SK-N-MC (cell line): ENCODE measurements around the gene C5orf46.
A peak's percentile ranks its signal among the peaks of the same experiment; 100 is the strongest.

Source experiments
- DNase-seq: peaks from one replicate; pipeline ENCODE4 v3.0.0-alpha.2; 2011; ENCODE audit warnings: low read depth, low spot score
- H3K27ac ChIP-seq: fragments of 200-600 bp; sonication (generic); 2 replicates; pipeline ENCODE4 v1.5.1; 2016; ENCODE audit warnings: mixed run types
- H3K36me3 ChIP-seq: fragments of 200-600 bp; sonication (generic); 2 replicates; pipeline ENCODE4 v1.6.1; 2017; ENCODE audit warnings: antibody characterized with exemption, low read length, mixed read lengths; ENCODE audit not compliant: insufficient read depth
- H3K4me3 ChIP-seq: fragments of 200-600 bp; sonication (generic); 2 replicates; pipeline ENCODE4 v1.5.1; 2016
- H3K9ac ChIP-seq: fragments of 200-600 bp; sonication (generic); 2 replicates; pipeline ENCODE4 v1.8.0; 2017; ENCODE audit warnings: mixed run types, mixed read lengths; ENCODE audit not compliant: insufficient read length
- H3K9me3 ChIP-seq: fragments of 200-600 bp; sonication (generic); 2 replicates; pipeline ENCODE4 v1.6.1; 2017; ENCODE audit warnings: low read depth, mild to moderate bottlenecking, antibody characterized with exemption, low read length, moderate library complexity, mixed read lengths
- EZH2 ChIP-seq: fragments of 200-600 bp; sonication (generic); IDR thresholded peaks from one replicate; pipeline ENCODE4 v1.6.1; 2017; ENCODE audit warnings: antibody characterized with exemption
- FOXP2 ChIP-seq: optimal IDR thresholded peaks from 2 replicates; pipeline ENCODE3; 2011; ENCODE audit warnings: mild to moderate bottlenecking, moderate library complexity; ENCODE audit not compliant: insufficient read depth; ENCODE audit errors: extremely low read length, control extremely low read depth
- POLR2AphosphoS5 ChIP-seq: IDR thresholded peaks from 2 replicates; pipeline ENCODE4 v1.6.1; 2012; ENCODE audit warnings: mild to moderate bottlenecking, low read depth, low read length, borderline replicate concordance

C5orf46 gene

GRCh38 chr5:147925020-147925419 lies 18.7 kb upstream of the C5orf46 start:
- no peak overlapping the region for H3K4me3 ChIP-seq
- H3K9ac ChIP-seq: no peak overlapping the region
- no peaks in the 10 kb centered on the region for H3K9me3 ChIP-seq
- no peak for TF ChIP-seq EZH2
- TF ChIP-seq FOXP2: no peak
- TF ChIP-seq POLR2AphosphoS5: no peak
- DNase-seq: no peak
- H3K27ac ChIP-seq: no peak overlapping the region
- no peaks in the 10 kb centered on the region for H3K36me3 ChIP-seq

DNA sequence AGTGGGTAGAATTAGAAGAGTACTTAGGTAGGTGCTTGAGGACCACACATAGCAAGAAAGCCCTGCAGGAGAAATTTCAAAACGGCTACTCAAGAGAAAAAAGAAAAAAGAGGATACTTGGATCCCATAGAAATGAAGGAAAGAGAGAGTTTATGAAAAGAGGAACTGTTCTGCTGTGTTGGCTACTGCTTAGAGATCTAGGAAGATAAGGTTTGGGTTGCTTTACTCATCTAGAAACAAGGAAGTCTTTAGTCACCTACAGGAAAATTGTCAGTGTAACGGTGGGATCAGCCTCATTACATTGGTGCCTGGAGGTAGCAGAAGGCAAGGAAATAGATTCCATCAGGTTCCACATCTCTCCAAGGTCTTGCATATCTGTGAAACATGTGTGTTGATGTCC lies 14.8 kb upstream of the C5orf46 start:
- TF ChIP-seq FOXP2 (no peak), EZH2 (no peak), POLR2AphosphoS5 (no peak)
- no peak for DNase-seq
- Histone ChIP-seq H3K4me3 (no peak overlapping the region), H3K27ac (no peak overlapping the region), H3K9me3 (no peaks in the 10 kb centered on the region), H3K36me3 (no peaks in the 10 kb centered on the region), H3K9ac (no peak overlapping the region)

GRCh38 chr5:147920420-147921030 lies 14.2 kb upstream of the C5orf46 start:
- Histone ChIP-seq H3K36me3 (no peaks in the 10 kb centered on the region), H3K9me3 (no peaks in the 10 kb centered on the region), H3K4me3 (no peak overlapping the region), H3K9ac (no peak overlapping the region), H3K27ac (no peak overlapping the region)
- DNase-seq: no peak
- TF ChIP-seq FOXP2 (no peak), POLR2AphosphoS5 (no peak), EZH2 (no peak)

DNA sequence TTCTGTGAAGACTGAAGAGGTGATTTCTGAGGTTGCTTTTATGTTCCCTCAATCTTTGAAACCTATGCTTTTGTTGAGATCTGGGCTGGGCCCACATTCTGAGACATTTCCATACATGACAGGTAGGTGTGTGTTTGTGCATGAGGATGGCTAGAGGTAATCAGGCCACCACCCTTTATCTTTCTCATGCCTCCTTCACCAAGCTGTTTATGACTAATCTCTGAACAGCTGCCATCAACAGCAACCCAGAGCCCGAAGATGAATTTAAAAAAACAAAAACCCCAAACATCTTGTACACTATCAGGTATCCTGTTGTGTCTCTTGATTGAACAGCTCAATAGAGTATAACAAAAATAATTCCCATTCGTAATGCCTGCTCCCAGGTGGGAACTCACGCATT lies 12.6 kb upstream of the C5orf46 start:
- Histone ChIP-seq H3K4me3 (no peak overlapping the region), H3K27ac (no peak overlapping the region), H3K9me3 (no peaks in the 10 kb centered on the region), H3K9ac (no peak overlapping the region), H3K36me3 (no peaks in the 10 kb centered on the region)
- no peak for DNase-seq
- TF ChIP-seq POLR2AphosphoS5 (no peak), FOXP2 (no peak), EZH2 (no peak)

- no peaks in the 10 kb centered on the region for H3K9me3 ChIP-seq
- H3K27ac ChIP-seq: no peak overlapping the region
- no peak for DNase-seq
- no peaks in the 10 kb centered on the region for H3K36me3 ChIP-seq
- TF ChIP-seq FOXP2 (no peak), EZH2 (no peak), POLR2AphosphoS5 (no peak)
- no peak overlapping the region for H3K4me3 ChIP-seq
- no peak overlapping the region for H3K9ac ChIP-seq
Measured at GRCh38 chr5:147918101-147918685, 11.9 kb upstream of the C5orf46 start.

- DNase-seq: no peak
- no peak for TF ChIP-seq FOXP2
- TF ChIP-seq POLR2AphosphoS5: no peak
- no peak for TF ChIP-seq EZH2
- H3K4me3 ChIP-seq: no peak overlapping the region
- no peak overlapping the region for H3K27ac ChIP-seq
- H3K9me3 ChIP-seq: no peaks in the 10 kb centered on the region
- no peak overlapping the region for H3K9ac ChIP-seq
- no peaks in the 10 kb centered on the region for H3K36me3 ChIP-seq
Measured at GRCh38 chr5:147913786-147914185, 7.4 kb upstream of the C5orf46 start.

DNA sequence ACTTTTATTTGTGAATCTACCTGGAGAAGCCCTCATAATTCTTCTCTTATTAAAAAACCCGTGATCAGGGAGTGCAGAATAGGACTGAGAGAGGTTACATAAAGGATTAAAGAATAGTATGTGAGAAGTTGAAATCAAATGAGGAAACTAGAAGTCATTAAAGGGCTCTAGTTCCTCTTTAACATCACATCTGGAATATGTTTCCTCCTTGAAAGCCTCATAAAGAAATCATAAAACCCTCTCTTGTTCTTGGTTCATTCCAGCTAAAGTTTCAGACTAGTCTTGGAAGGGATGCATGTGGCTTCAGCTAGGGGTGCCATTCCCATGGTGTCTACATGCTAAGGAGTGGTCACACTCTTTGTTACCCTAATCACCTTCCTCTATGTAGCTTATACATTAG lies 5.7 kb upstream of the C5orf46 start:
- Histone ChIP-seq H3K4me3 (no peak overlapping the region), H3K9ac (no peak overlapping the region), H3K36me3 (no peaks in the 10 kb centered on the region), H3K9me3 (no peaks in the 10 kb centered on the region), H3K27ac (peak overlapping the region; percentile 55; the same call in 1 of the 2 replicates)
- TF ChIP-seq EZH2: no peak
- no peak for TF ChIP-seq POLR2AphosphoS5
- no peak for TF ChIP-seq FOXP2
- DNase-seq: peak; percentile 65

DNA sequence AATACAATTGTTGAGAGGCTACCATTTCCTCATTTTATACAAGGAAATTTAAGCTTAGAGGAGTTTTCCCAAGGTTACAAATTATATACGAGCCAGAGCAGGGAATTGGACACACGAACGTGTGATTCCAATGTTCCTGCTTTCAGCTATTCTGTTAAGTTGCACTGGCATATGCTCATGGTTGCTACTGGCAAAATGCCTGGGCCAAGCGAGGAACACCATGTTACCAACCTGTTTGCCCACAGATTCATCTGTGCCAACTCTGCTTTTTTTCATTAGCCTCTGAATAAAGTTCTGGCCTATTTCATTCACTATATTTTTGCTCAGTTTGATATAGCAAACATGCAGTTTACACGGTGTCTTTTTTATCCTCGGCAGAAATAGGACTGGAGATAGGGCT lies 5.1 kb upstream of the C5orf46 start:
- no peak for TF ChIP-seq POLR2AphosphoS5
- no peak for TF ChIP-seq FOXP2
- TF ChIP-seq EZH2: no peak
- no peaks in the 10 kb centered on the region for H3K36me3 ChIP-seq
- no peaks in the 10 kb centered on the region for H3K9me3 ChIP-seq
- no peak overlapping the region for H3K27ac ChIP-seq
- DNase-seq: no peak
- H3K9ac ChIP-seq: no peak overlapping the region
- no peak overlapping the region for H3K4me3 ChIP-seq

GRCh38 chr5:147904110-147904509 lies 2.2 kb downstream of the C5orf46 start:
- no peak for DNase-seq

More at GRCh38 chr5:147904110-147904509, 2.2 kb downstream of the C5orf46 start:
- no peaks in the 10 kb centered on the region for H3K36me3 ChIP-seq
- no peak overlapping the region for H3K9ac ChIP-seq
- no peak overlapping the region for H3K27ac ChIP-seq
- no peaks in the 10 kb centered on the region for H3K9me3 ChIP-seq
- TF ChIP-seq FOXP2: no peak
- TF ChIP-seq POLR2AphosphoS5: no peak
- TF ChIP-seq EZH2: no peak
- no peak overlapping the region for H3K4me3 ChIP-seq
